NCI-H2029 (cell line): Measurements from ENCODE around the gene TMEM185B.
A peak's percentile ranks its signal among the peaks of the same experiment; 100 is the strongest.

Experiments
- DNase-seq: peaks from one replicate; lab custom pipeline; 2025; lab: John Stamatoyannopoulos, UW

Gene TMEM185B

DNA sequence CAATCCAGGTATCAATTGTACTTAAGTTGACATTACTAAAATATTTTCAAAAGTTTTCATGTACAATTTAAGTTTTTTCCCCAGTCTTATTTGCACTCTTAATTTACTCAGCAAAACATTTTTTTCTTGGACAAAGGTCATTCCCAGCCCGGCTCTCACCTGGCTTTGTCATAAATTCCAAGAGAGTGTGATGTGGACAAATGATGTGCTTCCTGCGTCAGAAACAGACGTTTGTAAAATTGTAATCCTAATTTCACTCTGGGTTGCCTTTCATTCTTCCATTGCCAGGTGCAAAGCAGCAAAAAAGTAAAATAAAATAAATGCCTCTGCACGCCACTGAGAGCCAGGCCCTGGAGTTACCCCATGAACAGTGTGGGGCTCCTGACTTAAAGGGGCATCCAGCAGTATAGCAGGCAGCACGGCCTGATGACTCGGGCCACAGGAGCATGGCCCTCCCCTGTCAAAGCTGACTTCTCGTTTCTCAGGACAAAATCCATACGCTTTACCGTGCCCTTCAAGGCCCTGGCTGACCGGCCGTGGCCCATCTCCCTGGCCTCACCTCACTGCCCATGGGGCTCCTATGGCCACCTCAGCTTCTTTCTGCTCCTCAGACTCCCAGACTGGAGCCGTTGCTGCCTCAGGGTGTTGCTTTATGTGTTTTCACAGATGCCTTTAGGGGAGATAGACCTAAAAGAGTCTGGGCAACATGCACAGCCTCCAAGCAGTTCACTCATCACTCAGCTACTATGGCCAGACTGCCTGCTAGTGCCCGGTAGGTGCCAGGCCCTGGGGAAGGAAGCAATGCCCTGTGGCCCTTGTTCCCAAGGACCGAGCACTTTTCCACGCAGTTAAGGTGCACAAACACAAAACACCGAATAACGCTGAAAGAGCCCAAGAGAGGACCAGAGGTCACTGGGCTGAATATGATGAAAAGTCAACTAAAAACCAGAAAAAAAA lies 7.6 kb upstream of the TMEM185B start:
- DNase-seq, result no peak

DNA sequence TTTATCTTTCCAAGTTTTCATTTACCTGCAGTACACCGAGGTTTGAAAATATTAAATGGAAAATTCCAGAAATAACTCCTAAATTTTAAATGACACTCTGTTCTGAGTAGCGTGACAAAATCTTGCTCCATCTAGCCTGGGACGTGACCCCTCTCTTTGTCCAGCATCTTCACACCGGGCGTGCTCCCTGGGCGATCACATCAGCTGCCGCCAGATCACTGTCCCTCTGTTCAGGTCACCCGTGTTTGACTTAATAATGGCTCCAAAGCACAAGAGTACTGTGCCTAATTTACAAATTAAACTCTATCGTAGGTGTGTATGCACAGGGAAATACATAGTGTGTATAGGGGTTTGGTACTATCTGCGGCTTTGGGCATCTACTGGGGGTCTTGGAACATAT lies 6.1 kb upstream of the TMEM185B start:
- no peak for DNase-seq

DNA sequence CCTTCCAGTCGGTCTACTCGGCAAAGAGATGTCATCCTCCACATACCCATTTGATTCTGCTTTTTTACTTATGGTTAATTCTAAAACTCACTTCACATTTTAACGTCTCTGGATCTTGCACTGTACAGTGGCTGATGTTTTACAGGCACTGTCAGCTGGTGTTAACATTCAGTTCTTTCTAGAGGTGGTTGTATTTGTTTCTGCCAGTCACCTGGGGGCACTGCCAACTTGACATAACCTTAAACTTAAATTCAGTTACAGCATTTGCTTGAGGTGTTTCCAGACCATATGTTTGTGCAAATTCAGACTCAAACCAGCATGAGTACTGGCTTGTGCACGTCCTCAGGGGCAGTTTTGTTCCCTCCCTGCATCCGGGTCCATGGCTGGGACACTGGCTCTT lies 5.3 kb upstream of the TMEM185B start:
- DNase-seq, result no peak

DNA sequence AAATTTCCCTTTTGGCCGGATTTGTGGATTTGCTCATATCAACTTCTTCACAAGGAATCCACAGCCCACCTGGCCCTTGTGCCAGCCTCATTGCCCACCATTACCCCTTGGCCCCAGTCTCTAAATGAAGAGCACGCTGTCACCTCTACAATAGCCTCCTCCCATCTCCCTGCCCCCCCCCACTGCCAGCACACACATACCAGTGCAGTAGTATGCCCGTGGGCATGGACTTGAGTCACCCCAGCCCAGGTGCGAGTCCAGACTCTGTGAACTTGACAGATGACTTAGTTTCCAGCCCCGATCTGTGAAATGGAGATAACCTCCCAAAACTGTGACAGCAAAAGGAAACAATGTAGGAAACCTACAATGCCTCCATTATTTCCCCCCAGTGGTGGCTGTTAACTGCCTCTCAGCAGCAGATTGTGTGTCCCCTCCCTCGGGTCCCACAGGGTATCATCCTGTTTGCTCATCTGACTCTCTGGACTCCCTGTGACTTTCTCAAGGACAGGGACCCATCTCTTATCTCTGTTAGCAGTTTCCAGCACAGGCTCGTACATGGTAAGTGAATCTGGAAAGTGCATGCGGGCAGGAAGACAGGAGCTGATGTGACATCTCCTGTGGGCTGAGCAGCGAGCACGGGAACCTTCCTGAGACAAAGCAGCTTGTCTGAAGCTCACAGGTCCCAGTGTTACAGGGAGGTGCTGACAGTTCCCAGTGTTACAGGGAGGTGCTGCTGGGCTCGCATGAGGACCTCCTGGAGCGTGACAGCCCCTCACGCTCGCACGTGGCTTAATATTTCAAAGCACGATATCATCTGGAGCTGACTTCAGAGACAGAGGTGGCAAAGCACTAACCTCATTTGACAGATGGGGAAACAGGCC lies 4.2 kb upstream of the TMEM185B start:
- no peak for DNase-seq

DNA sequence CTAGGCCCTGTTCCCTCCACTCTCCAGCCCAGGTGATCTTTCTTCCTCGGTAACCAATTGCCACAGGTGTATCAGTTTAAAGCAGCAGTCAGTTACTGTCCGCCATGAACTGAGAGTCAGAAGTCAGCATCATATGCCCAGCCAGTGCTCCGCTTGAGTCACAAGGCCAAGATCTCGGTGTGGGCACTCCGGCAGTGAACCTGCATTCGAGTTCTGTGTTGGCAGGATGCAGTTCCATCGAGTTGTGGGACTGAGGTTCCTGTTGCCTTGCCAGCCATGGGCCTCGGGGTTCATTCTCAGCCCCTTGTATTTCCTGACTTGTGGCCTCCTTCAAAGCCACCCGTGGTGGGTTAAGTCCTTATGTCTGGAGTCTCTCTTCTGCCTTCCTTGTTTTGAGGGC lies 3.1 kb upstream of the TMEM185B start:
- DNase-seq, result no peak

DNA sequence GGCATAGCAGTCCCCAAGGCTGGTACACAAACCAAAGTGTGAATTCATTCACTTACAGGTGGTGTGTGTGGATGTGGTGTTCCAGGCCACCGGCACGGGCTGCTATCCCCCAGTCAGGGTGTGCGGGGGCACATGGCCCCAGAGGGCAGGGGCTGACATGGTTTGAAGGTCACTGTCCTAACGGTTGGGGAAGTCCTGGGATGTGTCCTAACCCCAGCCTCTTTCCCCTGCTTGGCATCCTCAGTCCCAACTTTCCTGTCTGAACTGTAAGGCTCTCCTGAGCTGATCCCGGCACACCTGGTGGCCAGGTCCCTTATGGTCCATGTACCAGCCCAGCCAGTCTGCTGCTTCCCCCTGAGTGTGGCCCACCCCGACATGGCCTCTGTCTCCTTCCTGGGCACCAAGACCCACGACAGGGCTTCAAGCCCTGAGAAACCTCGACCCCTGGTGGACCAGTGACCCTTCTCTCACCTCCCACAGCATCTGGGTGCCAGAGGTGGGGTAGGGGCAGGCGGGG lies 2.4 kb upstream of the TMEM185B start:
- no peak for DNase-seq

DNA sequence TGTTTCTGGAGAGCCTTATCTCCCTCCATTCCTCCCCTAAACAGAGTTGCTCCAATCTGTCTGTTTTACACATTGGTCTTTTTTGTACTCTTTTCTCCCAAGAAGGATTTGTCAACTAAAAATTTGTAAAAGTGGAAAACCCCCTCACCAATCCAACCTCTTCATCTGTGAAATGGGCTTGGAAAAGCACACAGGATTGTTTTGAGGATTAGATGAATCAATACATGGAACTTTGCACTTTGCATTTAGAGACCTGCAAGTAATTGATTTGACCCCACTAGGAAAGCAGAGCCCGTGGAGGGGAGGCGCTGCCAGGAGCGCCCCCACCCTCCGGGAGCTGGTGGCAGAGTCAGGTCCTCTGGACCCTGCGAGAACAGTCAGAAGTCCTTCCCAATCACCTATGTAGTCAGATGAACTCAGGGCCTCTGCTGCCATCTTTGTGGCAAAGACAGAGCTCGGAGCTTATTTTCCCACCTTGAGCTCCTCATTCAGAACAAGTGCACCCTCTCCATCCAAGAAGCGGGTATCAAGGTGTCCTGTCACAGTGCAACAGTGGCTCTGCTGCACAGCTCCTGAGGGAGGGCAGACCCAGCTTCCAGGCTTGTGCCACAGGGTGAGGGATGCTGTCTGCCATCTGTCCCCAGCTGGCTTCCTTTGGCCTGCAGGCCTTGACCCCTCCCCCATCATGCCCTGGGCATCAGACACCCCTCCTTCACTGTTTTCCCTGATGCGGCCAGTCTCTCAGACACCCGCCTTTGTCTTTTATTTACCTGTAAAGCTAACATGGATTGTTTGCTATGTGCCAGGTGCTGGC lies 1.7 kb upstream of the TMEM185B start:
- DNase-seq, result peak; percentile 86

DNA sequence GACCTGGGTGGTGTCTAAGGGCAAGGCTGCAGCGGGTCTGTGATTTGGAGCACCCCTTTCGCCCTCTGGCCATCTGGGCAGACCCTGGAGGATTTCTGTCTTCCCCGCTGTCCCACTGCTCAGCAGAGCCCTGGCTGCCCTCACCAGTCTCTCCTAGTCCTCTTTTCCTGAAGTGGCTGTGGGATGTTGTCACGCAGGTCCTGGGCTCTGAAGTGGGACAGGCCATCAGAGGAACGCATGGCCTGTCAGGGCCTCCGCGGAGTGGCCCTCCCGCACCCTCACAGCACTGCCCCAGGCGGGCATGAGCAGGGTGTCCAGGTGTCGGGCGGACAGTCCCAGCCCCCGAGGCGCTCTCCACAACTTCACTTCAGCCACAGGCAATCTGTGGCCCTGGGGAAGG lies 1.1 kb upstream of the TMEM185B start:
- peak; percentile 27 for DNase-seq

DNA sequence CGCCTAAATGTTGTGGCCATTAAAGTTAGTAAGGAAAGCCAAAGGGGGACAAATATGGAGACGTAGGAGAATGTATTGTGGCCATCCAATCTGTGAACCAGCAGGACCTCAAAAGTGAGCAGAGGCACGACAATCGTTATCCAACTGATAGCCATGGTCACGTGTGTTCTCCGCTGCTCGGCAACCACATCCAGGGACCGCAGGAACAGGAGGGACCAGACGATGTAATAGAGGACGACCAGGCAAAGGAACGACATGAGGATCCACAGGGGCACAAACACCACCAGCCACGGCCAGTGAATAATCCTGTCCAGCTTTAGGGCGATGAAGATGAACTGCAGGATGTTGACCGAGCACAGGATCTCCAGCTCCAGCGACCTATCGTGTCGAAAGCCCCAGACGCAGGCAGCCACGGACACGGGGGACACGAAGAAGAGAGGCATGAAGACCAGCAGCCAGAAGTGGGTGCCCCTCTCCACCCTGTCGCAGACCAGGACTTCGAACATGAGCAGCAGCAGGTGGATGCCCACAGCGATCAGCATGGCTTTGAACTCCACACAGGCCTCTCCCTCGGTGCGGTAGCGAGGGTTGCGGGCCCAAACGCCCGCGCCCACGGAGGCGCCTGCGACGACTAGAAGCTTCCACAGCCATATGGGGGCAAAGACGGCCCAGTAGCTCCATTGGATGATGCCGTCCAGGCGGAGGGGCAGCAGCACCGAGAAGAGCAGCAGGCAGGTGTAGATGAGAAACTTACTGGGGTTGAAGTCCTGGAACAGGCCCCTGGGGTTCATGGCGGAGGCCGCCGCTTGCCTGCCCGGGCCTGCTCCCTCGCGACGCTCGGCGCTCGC lies 790 bp downstream of the TMEM185B start:
- no peak for DNase-seq

DNA sequence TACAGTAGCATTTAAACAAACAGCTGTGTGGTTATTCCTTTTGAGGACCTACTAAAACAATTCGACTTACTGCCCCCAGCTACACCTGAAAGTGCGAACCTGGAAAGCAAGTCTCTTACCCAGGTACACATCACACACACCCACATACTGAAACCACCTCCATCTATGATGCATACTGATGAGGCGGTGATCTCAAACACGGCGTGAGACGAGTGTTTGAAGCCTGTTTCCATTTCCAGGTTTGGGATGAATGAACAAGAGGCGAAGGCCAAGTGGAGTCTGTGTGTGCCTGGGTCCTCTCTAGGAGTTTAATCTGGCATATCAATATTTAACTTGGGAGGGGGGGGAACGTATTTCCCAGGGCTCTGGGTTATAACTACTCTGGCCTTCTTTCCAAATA lies 1.6 kb downstream of the TMEM185B start:
- DNase-seq, result no peak

DNA sequence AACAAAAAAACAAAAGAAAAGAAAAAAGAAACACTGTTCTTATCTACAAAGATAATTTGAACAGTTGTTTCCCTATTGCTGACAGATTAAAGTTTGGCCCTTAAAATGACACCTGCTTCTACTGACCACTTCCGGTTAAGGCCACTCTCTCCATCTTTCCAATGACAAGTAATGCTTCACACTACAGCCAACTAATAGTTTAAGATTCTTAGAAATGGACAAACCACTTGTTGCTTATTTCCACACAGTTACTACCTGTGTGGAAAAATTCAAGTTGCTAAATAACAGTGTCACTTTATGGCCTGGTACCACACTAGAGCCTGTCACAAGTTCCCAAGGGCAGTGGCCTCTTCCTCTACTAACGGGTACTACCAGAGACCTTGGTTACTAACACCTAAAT lies 2.4 kb downstream of the TMEM185B start:
- DNase-seq, result no peak

DNA sequence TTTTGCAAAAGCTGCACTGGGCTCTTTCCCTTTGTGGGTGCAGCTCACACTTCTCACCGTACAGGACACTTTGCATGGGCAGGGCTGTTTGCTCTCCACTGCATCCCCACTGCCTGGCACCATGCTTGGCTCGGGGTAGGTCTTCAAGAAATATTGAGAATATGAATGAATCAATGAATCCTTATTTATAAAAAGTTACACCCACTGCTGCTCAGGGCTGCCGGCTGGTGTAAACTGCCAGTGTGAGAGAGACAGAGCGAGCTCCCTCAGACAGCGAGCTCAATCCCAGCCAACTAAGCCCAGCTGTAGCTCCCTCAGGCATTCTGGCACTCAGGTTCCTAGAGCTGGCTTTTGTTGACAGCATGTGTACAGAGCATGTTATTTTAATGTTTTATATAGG lies 3.4 kb downstream of the TMEM185B start:
- no peak for DNase-seq

DNA sequence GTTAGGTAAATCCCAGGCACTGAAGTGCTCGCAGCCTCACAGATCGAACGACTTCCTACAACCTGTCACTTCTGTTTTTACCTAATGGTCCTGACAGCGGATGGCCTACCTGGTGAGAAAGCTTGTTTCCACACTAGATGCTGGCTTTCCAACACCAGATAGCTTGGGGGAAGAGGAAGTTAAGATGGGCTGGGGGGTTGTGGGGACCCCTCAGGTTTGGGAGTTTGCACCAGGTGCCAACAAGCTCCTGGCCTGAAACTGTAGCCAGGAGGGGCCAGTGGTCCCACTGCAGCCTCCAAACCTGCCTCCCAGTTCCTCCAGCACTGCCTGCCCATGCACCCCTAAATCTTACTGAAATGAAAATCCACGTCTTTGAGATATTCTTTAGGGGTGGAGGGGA lies 3.9 kb downstream of the TMEM185B start:
- DNase-seq, result no peak

DNA sequence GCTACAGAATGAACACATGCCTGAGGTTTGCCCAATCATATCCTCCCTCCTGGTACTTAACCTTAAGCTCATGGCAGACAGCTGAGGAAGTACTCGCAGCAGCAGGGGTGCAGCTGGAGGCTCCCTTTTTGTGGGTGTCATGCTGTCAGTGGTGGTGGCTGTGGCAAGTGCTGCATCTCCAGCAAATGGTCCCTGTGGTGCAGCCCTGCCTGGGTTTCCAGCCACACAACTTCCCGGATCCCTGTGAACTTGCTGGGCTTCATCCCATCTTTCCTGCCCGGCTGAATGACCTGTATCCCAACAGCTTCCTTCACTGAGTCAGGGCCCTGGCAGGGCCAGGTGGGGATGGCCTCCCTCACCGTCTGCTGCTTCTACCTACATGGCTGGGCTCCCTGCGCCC lies 5.0 kb downstream of the TMEM185B start:
- no peak for DNase-seq

DNA sequence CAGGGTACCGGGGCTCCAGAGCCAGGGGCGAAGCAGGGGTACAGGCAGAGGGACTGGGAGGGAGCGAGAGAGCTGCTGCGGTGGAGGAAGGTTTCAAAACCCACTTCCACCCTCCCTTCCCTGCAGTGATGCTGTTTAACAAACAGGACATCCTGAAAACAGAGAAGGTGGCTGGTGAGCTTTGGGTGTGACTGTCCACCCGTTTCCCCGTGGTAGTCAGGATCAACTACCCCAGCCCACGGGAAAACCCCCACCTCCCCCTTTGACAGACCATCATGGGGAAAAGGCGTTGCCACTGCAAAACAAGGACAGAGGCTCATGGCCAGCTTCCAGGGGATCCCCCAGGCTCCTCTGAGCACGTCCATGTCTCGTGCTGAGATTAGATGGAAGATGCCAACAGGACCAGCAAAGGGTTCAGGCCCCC lies 12.9 kb downstream of the TMEM185B start:
- no peak for DNase-seq

DNA sequence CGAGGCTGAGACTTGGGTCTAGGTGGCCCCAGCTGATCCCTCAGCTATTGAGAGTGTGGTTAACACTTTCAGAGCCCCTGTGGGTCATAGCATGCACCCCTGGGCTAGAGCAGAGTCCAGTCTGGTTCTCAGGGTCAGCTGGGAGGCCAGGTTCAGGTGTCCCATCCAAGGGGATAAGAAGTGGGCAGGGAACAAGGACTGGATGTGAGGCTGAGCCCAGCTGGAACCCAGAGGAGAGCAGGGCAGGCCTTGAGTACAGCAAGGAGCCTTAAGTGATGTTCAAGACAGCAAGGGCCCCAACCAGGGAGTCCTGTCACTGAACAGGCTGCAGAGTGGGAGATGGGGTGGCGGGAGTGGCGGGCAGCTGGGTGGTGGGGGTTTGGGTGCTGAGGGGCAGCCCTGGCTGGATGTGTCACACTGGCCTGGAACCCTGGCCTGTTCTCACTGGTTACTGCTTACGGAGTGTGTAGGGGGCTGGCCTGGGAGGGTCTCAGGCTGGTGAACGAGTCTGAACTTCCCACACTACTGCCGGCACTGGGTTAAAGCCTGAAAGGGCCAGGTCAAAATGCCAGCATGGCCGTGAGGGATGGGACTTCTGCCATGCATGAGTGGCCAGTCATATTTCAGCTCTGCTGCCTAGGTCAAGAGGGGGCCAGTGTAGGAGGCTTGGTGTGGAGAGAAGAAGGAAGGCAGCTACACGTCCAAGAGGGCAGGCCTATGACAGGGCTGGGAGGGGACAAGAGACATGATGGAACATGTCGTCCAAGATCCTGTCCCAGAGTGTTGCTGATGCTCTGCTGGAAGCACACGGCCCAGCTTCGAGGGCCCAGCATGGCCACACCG lies 13.6 kb downstream of the TMEM185B start:
- no peak for DNase-seq

DNA sequence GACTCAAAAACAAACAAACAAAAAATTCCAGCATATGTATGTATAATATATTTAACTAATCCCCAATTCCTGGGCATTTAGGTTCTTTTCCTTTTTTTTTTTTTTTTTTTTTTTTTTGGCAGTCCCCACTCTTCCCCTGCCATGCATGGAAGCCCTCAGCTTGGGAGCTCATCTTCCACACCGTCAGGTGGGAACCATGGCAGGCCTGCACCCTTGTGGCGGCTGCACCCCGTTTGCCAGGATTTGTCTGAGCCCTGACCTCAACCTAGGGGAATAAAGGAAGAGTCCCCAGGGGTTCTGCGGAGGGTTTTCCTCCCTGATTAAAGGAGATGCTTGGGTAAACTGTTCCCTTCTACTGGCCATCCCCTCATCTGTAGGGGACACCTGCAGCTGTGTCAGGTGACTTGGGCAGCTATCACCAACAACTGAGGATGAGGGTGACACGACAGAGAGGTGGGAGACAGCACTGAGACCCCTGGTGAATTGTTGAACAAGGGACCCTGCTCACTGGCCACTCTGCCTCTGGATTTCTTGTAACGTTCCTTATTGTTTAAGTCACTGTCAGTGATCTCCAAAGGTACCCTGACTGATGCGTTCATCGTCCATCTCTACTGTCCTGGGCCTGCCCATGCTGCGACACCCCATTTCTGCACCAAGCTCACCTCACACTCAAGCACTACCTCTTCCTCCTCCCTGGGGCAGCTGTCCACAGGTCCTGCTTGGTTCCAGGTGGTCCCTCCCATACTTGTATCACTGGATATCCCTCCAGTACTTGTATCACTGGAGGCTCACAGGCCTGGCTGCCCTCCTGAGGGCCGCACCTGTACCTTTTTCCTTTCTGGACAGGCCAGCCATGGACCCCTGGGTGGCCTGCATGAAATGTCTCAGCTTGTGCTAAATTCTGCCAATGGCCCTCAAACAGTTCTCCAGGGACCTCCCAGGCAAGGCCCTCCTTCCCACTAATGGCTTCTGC lies 14.5 kb downstream of the TMEM185B start:
- DNase-seq, result no peak

DNA sequence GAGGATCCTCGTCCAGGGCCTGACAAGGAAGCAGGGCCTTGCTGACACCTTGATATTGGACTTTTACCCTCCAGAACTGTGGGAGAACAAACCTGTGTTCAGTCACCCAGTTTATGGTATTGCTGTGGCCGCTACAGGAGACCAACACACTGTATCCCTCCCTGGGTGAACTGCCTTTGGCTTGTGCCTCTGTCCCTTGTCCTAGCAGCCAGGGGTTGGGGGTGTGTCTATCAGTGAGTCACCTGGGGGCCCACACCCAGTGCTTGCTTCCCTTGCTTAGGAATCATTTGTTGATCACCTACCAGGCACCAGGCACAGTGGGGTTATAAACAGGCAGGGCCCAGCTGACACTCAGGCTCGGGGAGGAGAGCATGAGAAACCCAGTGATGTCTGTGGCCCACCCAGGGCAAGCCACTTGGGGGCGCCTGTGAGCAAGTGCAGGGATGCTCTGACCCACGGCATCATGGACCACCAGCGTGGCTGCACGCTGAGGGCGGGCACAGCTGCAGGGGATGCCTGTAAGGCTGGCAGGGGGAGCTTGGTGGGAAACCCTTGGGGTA lies 17.1 kb downstream of the TMEM185B start:
- no peak for DNase-seq
